Measurements from ENCODE around the gene IL36B.

The IL36B gene

DNA sequence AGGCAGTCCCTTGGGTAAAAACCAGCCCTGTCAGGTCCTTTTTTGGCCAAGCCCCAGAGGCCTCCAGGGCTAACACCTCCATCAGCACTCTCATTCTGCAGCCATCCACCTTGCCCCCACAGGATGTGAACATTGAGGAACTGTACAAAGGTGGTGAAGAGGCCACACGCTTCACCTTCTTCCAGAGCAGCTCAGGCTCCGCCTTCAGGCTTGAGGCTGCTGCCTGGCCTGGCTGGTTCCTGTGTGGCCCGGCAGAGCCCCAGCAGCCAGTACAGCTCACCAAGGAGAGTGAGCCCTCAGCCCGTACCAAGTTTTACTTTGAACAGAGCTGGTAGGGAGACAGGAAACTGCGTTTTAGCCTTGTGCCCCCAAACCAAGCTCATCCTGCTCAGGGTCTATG, 22.4 kb upstream of the IL36B start:
- DNase-seq, result no peak

DNA sequence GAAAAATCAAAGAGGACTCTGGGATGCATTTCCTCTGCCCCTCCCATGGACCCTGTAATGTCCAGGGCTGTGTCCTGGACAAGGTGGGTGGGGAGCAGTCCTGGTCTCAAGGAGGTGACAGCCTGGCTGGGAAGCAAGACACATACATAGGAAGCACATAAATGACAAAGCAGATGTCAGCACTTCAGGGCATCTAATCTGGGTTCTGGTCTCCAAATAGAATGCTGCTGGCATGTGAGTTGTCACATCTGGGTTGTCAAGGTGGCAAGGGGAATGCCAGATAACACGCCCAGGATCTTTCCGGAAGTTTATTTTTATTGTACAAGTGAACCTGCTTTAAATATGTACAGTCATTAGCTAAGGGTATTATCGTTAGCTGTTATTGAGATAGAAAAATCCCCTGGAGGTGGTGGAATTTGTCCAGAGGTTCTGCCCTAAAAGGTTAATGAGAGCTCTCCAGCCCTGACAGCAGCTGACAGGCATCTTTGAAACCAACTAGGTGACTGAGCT, 20.7 kb upstream of the IL36B start:
- no peak for DNase-seq

DNA sequence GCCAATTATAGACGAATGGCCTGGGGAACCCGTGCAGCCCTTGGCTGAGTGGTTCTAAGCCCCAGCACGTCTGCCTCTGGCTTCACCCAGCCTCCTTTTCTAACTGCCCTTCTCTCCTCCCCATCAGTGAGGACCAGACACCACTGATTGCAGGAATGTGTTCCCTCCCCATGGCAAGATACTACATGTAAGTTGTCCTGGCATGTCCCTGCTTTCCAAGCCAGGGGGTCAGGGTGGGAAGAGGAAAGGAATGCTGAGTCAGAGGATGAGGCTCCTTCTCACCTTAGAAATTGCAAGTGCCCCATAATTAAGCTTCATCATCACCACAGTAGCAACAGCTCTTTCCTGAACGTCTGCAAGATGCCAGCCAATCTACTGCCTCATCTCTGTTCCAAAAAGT, 19.9 kb upstream of the IL36B start:
- no peak for DNase-seq

DNA sequence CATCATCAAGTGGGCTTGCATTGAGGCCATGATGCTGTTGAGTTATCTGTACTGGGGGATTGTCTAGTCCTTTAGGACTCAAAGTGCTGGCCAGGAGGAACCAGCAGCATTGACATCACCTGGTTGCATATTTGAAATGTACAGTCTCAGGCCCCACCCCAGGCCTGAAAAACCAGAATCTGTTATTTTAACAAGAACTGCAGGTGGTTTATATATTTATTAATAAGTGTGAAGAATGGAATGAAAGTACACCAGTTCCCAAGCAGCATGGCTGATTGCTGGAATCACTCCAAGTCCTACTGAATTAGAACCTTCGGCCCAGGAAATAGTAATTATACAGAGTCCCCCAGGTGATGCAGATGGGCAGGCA, 17.9 kb upstream of the IL36B start:
- no peak for DNase-seq

DNA sequence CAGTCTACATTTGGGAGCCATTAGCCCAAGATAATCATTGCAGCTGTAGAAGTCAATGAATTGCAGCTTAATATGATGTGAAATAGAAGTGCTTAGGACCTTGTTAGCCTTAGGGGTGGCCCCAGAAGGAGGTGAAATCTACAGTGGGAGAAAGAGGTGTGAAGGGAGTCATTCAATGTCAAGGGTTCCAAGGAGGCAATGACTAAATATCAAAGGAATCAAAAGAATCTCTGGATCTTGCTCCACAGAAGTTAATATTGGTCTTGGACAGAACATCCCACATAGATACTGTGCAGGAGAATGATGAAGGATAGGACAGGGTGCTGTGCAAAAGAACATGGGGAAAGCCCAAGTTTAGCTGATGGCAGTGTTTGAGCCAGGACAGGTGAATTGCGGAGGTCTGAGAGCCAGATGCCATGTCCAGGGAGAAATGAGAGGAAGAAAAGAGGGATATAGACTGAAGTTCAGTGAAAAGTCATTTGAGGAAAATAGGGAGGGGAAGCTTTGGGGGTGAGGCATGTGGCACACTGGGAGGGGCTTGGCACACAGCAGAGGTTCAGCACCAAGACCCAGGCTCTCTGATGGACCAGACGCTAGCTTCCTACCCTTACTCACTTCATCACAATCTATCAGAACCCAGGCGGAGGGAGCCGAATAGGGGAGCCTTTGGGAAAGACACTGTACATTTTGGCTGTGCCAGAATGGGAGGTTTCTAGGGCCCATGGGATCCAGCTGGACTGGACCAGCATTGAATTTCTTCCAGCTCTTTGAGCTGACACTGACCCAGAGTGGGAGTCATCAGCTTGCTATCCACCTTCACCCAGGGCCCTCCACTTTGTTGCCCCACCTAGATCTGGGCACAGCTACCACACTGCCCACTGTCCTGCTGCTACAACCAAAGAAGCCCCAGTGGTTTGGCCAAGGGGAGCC, 17.3 kb upstream of the IL36B start:
- no peak for DNase-seq

DNA sequence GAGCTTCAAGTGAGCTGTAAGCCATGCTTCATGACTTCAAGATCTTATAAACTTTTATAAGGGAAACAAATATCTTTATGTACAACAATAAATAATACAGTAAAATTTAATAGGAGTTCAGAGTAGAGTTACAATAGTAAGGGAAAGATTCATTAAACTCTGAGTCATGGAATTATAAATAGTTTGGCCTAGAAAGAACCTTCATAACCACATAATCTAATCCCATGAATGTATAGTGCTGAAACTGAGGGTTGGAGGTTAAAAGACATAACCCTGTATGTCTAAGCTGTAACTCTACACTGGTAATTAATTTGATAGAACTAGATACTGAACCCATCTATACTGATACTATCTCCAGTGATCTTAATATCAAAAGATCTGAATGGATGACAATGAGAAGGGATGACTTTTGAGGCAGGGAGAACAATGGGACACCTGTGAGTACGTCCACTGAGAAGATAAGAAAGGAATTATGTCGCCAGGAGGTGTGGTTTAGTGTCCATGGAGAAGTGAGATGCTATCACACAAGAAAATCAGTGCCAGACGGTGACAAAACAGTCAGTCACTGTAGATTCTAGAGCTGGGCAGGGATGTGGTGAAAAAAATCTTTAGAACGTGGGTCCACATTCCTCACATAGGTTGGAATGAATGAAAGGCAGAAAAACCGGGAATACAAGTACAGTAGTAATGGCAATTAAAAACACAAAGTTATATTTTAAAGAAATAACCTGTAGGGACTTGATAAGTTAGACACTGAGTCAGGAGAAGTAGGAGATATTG, 16.2 kb upstream of the IL36B start:
- no peak for DNase-seq

DNA sequence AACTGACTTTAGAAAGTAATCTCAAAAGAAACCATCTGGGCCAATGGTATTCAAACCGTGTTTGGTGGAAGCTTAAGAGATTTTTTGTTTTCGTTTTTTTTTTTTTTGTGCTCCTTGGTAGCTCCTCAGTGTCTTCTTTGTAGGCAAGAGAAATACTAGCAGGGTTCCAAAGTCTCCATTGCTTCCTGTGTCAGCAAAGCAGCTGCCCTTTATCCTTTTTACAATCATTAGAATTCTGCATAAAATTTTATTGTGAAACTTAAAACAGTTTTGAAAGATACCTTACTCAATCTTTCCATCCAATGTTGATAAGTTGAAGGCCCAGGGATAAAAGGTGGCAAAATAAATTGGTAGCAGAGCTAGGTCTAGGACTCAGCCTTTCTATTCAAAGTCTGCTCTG, 15.6 kb upstream of the IL36B start:
- DNase-seq, result no peak

DNA sequence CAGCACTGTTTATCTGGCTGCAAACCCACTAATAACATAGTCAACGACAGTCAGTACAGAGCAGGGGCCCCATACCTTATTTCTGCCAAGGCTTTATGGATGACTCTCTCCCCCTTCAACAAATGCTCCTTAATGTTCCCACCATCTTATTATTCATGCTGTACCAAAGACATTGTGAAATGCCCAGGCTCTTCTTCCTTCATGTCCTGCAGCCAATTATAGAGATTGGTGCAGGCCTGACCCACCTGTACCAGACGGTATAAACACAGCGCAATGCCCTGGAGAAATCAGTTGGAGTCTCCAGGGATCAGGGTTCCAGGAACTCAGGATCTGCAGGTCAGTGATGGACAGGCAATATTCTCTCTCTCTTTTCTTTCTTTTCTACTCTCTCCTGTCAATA, 15.0 kb upstream of the IL36B start, which contains the start of gene IL1F10:
Gene IL1F10 (plus strand): TSS at position 290 of the 400 bp plus-strand sequence. CDS start 4,769 bp downstream, outside the sequence.
- DNase-seq, result no peak

DNA sequence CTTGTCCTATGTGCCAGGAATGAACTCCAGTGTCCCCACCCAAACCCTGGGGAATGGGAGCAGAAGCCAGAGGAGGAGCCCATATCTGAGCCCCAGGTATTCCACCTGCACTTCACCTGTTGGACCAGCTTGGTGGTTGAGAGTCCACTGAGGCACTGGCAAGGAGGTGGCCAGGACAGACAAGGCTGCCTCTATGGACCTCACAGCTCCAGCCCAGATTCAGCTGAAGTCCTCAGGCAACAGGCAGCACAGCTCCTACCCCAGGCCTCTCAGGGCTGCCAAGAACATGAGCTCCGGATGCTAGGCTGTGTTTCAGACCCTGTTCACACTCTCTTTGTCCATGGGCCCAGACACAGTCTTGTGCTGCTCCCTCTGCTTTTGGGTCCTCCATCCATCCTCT, 12.2 kb upstream of the IL36B start:
- DNase-seq, result no peak

DNA sequence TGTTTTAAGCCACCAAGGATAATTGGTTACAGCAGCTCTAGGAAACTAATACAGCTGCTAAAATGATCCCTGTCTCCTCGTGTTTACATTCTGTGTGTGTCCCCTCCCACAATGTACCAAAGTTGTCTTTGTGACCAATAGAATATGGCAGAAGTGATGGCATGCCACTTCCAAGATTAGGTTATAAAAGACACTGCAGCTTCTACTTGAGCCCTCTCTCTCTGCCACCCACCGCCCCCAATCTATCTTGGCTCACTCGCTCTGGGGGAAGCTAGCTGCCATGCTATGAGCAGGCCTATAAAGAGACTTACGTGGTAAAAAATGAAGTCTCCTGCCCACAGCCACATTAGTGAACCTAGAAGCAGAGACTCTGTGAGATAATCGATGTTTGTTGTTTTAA, 11.6 kb upstream of the IL36B start:
- no peak for DNase-seq

DNA sequence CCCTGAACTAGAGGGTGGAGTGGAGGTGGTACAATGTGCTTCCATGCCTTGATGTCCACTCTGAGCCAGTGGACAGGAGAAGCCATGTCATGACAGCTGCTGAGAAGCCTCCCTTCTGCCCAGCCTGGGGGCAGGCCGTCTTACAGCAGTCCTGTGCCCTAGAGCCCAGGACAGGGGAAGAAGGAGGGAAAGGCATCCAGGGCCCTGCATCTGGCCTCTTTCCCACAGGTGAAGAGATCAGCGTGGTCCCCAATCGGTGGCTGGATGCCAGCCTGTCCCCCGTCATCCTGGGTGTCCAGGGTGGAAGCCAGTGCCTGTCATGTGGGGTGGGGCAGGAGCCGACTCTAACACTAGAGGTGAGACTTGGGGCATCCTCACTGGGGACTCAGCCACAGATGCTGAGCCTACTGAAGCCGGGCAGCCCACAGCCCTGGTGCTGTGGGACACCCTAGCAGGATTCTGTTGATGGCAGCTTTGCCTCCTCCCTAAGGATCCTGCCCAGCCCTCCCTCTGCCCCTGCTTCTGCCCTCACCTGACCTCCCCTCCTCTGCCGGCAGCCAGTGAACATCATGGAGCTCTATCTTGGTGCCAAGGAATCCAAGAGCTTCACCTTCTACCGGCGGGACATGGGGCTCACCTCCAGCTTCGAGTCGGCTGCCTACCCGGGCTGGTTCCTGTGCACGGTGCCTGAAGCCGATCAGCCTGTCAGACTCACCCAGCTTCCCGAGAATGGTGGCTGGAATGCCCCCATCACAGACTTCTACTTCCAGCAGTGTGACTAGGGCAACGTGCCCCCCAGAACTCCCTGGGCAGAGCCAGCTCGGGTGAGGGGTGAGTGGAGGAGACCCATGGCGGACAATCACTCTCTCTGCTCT, 9.5 kb upstream of the IL36B start:
- no peak for DNase-seq

DNA sequence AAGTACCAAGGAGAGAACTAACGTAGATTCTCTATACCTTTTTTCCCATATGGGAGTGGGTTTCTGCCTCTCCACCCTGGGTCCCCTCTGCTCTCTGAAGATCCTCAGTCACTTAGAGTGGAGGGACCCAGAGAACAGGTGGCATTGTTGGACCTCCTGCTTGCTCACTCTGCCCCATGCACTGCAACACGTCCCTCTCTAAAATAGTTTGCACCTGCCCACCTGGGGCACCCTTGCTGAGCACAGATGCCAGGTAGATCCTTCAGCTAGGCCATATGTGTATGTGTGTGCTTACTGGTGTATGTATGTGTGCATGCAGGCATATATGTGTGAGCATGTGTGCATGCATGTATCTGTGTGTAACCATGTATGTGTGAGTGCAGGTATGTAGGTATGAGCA, 8.6 kb upstream of the IL36B start:
- no peak for DNase-seq

DNA sequence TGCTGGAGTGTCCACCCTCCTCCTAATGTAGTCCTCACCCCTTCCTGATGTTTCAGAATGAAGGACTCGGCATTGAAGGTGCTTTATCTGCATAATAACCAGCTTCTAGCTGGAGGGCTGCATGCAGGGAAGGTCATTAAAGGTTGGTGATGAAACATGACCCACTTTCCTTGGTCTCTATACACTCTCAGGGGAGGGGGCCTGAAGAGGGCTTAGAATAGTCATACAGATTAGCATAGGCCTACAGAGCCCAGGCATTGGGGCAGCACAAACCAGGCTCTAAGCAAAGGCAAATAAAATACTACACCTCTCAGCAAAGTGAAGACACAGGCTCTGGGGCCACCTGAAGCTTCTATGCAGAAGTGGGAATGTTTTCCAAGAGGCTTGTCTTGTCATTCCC, 8.1 kb upstream of the IL36B start:
- DNase-seq, result no peak

DNA sequence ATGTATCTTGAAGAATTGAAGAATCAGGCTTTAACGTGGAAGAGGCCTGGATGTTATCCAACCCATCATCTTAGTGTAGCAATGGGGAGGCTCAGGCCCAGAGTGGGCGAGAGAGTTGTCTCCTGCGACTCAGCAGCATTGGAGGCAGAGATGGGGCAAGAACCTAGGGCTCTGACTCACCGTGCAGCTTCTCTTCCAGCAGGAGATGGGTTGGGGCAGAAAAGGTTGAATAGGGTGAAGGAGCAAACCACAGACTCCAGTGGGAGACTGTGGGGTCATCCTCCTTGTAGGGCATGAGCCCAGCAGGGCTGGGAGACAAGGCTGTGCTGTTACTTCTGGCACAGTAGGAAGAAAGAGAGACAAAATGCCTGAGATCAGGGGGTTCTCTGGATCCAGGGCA, 7.7 kb upstream of the IL36B start:
- no peak for DNase-seq

DNA sequence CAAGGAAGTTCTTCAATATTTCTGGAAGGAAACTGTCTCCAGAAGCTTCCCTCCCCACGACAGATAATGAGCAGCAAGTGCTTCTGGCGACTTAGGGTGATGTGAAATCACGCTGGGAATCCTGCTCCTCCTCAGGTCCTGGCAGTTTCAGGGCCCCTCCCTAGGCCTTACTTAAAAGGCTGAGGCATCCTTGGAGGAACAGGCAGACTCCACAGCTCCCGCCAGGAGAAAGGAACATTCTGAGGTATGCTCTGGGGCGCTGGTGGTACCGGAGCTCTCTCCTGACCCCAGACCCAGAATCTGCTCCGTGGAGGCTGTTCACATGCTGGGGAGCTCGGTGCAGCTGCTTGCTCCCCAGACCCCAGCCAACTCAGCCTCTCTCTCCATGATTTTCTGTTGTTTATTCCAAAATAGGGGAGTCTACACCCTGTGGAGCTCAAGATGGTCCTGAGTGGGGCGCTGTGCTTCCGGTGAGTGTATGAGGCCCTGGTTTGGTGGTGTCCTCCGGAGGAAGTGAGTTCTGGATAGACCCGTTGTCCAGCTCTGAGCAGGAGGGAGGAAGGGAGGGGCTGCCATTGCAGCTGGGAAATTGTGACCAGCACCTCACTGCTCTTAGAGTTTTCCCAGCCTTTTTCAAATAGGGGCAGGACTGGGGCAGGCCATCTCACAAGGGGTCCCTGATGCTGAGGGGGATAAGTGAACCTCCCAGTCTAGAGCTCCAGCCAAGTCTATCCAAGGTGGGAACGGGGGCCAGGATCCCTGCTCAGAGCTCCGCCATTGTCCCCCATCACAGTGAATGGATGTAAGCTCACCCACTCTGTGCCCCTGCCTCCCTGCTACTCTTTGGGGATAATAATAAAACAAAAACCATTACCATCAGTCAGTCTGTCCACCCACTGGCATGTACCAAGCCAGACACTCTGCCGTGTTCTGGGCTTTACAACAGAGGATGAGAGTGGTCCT, 6.6 kb upstream of the IL36B start, which contains the start of gene IL36RN:
Gene IL36RN (plus strand): TSS at position 201 of the 963 bp plus-strand sequence. CDS start 241 bp downstream, at position 442.
- DNase-seq, result no peak

DNA sequence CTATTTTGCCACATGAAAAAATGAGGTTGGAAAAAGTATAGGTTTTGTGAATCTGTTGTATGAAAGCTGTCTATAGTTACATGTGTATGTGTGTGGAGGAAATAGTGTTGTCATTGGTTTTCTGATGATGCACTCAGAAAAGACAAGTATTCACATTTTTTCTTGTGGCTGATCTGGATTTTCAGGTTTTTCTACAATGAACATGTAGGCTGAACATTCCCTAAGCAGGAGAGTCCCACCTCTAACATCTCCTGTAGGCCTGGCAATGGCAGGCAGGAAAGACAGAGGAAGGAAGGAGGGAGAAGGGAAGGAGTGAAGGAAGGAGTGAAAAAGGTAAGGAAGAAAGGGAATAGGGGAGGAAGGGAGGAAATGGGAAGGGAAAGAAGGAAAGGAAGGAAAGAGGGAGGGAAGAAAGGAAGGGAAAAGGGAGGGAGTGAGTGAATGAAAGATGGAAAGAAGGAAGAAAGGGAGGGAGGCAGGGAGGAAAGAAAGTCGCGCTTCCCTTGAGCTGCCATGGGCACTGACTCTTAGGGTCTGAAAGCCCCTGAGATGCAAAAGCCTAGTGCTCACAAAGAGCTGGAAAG, 5.8 kb upstream of the IL36B start:
- DNase-seq, result no peak

DNA sequence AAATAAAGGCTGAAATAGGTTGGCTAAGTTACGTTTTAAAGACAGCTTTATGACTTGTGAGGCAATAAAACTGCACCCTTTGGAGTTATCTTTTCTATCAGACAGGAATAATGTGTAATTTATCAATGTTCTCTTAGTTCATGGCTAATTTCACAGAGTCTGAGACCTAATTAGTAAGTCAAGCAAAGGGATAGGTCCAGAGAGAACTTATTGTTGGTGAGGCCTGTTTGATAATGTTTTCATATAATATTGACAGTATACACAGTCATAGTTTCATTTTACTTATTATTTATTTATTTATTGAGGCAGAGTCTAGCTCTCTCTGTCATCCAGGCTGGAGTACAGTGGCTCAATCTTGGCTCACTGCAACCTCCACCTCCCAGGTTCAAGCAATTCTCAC, 4.5 kb upstream of the IL36B start:
- DNase-seq, result no peak

DNA sequence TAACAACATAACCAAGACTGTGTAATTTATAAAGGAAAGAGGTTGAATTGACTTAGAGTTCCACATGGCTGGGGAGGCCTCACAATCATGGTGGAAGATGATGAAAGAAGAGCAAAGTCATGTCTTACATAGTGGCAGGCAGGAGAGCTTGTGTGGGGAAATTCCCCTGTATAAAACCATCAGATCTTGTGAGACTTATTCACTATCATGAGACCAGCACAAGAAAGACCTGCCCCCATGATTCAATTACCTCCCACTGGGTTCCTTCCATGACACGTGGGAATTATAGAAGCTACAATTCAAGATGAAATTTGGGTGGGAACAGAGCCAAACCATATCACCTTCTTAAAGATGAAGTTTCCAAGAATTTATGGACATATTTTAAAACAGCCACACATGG, 3.9 kb upstream of the IL36B start:
- DNase-seq, result no peak

DNA sequence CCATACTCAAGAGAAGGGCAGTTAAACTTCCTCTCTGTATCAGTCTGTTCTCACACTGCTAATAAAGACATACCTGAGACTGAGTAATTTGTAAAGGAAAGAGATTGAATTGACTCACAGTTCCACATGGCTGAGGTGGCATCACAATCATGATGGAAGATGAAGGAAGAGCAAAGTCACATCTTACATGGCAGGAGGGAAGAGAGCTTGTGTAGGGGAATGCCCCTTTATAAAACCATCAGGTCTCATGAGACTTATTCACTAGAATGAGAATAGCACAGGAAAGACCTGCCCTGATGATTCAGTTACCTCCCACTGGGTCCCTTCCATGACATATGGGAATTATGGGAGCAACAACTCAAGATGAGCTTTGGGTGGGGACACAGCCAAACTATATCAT, 1.4 kb upstream of the IL36B start:
- no peak for DNase-seq

DNA sequence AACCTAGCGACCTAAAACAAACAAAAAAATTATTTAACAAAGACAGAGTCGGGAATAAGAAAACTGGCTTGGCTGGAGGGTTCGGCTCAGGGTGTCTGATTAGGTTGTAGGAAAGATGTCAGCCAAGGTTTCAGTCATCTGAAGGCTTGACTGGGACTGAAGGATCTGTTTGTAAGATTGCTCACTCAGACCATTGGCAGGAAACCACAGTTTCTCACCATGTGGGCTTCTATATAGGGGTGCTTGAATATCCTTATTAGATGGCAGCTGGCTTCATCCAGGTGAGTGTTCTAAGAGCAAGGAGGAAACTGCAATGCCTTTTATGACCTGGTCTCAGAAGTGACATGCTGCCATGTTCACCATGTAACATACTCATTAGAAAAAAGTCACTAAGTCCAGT, 999 bp upstream of the IL36B start:
- DNase-seq, result no peak

Data from cortex of kidney (tissue), 1 donor.